Muscle layer of colon (tissue), 2 donors: ENCODE results near the gene FBXW9.
"Not testable (repeated sequence)": the region's sequence is repeated elsewhere in the genome, so short reads cannot be mapped to it uniquely, and the experiment has no call there.

ENCODE experiments used
- H3K27ac ChIP-seq: one replicate; pipeline ENCODE4 v1.7.0; 2013; ENCODE audit warnings: low read depth, mild to moderate bottlenecking, low read length, moderate library complexity
- H3K27me3 ChIP-seq, 2 donors: one replicate each; pipeline ENCODE4 v1.7.0; 2013; ENCODE audit warnings: low read length in 2 of 2, mild to moderate bottlenecking in 2 of 2; ENCODE audit not compliant: insufficient read depth in 2 of 2, control insufficient read depth in 1 of 2
- H3K36me3 ChIP-seq: one replicate; pipeline ENCODE4 v1.7.0; 2013; ENCODE audit warnings: mild to moderate bottlenecking, low read length; ENCODE audit not compliant: insufficient read depth
- H3K4me1 ChIP-seq: one replicate; pipeline ENCODE4 v1.7.0; 2013; ENCODE audit warnings: mild to moderate bottlenecking, low read length; ENCODE audit not compliant: insufficient read depth
- H3K4me3 ChIP-seq, 2 donors: one replicate each; pipeline ENCODE4 v1.7.0; 2013; ENCODE audit warnings: low read length in 2 of 2, low read depth in 1 of 2, mild to moderate bottlenecking in 1 of 2, moderate library complexity in 1 of 2
- H3K9ac ChIP-seq: one replicate; pipeline ENCODE4 v1.7.0; 2013; ENCODE audit warnings: low read length
- H3K9me3 ChIP-seq: one replicate; pipeline ENCODE4 v1.7.0; 2013; ENCODE audit warnings: mild to moderate bottlenecking, low read length
- donor health status: abdominal sarcoma.
- donor health status: Adenocarcinoma of cecum.

Gene FBXW9

DNA sequence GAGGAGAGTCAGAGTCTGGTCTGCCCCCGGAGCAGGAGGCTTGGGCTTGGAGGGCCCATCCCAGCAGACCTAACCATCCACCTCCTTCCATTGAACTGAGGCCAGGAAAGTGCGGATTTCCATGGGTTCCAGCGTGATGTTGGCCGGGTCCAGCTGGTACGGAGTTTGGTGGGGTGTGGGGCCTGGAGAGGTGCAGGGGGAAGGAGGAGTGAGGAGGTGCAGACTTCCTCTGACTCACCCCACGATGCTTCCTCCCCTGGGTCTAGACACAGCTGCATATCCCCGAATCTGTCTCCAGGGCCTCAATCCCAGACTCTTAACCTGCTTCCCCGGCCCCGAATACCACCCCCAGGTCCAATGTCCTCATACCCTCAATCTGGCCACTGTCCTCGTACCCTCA is 49.9 kb downstream of the FBXW9 start:
- H3K9me3 ChIP-seq = no peaks in the 10 kb centered on the region
- H3K9ac ChIP-seq = no peak overlapping the region
- H3K4me3 ChIP-seq = no peak overlapping the region
- H3K4me1 ChIP-seq = peaks cover 7% of the 10 kb centered on the region
- H3K27me3 ChIP-seq = no peaks in the 10 kb centered on the region
- no peaks in the 10 kb centered on the region for H3K36me3 ChIP-seq
- no peak overlapping the region for H3K27ac ChIP-seq

DNA sequence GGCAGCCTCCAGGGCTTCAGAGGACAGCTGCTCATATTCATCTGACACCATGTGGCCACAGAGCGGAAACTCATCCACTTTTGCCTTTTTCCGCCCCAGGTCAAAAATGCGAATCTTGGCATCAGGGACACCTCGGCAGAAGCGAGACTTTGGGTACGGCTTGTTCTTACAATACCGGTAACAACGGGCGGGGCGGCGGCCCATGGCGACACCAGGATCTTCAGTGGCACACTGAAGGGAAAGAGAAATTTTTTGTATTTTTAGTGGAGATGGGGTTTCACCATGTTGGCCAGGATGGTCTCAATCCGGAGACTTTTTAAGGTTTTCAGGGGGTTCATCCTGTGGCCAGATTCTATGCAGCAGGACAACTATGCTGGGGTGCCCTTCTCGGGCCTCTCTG is 52.7 kb downstream of the FBXW9 start:
- H3K9me3 ChIP-seq, H3K4me3 ChIP-seq, H3K27me3 ChIP-seq, H3K9ac ChIP-seq, H3K27ac ChIP-seq, H3K36me3 ChIP-seq: not testable (repeated sequence)
- H3K4me1 ChIP-seq = peaks cover 11% of the 10 kb centered on the region

DNA sequence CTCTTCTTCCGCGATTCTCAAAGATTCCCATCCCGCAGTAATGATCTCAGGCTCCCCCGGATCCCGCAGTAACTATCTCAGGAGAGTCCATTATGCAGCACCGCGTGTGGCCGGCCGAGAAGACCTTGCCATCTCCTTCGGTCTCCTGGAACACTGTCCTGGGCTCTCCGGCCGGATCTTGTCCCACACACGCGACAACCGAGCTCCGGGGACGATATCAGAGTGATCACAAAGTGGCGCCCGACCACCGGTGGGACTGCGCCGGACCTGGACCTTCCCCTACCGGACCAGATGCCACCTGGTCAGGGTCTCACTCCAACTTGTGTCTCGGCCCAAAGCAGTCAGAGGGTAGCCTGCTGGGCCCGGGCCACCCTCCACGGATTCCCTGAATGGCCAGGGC is 53.9 kb downstream of the FBXW9 start:
- Histone ChIP-seq H3K9ac (no peak overlapping the region), H3K4me1 (peaks cover 5% of the 10 kb centered on the region), H3K27ac (no peak overlapping the region), H3K36me3 (no peaks in the 10 kb centered on the region), H3K4me3 (no peak overlapping the region), H3K9me3 (no peaks in the 10 kb centered on the region), H3K27me3 (no peaks in the 10 kb centered on the region)

DNA sequence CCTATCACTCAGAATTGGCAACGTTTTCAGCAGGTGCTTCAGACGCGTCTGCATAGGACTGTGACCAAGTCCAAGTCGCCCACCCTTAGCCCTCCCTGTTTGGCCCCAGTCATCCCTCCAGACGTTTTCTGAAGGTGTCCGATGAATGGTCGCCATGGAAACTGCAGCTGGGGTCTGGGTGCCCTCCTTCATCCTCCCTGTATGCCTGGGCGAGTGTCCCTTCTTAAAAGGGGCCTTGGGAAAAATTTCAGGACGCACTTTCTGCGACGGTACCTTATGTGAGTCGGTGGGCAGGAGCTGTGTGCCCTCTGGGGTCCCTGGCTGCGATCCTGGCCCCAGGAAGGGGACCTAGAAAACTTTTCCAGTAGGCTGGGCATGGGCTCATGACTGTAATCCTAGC is 55.0 kb downstream of the FBXW9 start:
- Histone ChIP-seq H3K4me3 (no peak overlapping the region), H3K36me3 (no peaks in the 10 kb centered on the region), H3K4me1 (peaks cover 5% of the 10 kb centered on the region), H3K27me3 (no peaks in the 10 kb centered on the region), H3K27ac (no peak overlapping the region), H3K9ac (no peak overlapping the region), H3K9me3 (no peaks in the 10 kb centered on the region)

DNA sequence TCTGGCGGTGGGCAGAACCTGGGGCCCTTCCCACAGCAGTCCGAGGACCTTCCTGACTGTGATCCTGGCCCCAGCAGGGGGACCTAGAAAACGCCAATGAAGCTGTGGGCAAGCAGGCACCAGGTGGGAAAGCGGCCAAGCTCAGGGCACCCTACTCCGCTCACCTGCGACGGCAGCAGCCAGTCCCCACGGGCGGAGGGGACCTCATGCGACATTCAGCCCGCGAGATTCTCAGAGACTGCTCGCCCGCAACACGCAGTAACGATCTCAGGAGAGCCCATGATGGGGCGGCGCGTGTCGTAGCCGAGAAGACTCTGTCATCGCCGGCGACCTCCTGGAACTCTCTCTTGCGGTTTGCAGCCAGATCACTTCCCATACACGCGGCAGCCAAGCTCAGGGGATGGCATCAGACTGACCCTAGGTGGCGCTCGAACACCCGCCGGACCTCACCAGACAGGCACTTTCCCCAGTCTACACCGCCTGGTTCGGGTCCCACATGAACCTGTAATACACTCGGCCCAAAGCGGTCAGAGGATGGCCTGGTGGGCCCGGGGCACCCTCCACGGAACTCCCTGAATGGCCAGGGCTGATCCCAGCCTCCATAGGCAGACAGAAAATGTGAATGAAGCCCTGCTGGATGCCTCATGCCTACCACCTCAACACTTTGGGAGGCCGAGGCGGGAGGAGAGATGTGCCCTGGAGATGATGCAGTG is 56.4 kb downstream of the FBXW9 start:
- peaks cover 5% of the 10 kb centered on the region for H3K4me1 ChIP-seq
- no peaks in the 10 kb centered on the region for H3K36me3 ChIP-seq
- peak overlapping the region; percentile 41 for H3K9ac ChIP-seq
- peak overlapping the region; percentile 16 to 58 for H3K4me3 ChIP-seq
- no peaks in the 10 kb centered on the region for H3K9me3 ChIP-seq
- no peak overlapping the region for H3K27ac ChIP-seq
- H3K27me3 ChIP-seq = no peaks in the 10 kb centered on the region
